ENCODE measurements around the gene DUSP15. TPM values are rescaled to one million over a fixed set of nuclear protein-coding genes. Genes with fewer than 3 reads are reported as not detected.
A peak's percentile ranks its signal among the peaks of the same experiment; 100 is the strongest.

Gene DUSP15
- total RNA-seq, 2 experiments from 2014 or later, result not detected

- intact Hi-C loops (cut with micrococcal nuclease), result no loop called here
Measured at GRCh38 chr20:31868853-31869672, 1.3 kb downstream of the DUSP15 start.

DNA sequence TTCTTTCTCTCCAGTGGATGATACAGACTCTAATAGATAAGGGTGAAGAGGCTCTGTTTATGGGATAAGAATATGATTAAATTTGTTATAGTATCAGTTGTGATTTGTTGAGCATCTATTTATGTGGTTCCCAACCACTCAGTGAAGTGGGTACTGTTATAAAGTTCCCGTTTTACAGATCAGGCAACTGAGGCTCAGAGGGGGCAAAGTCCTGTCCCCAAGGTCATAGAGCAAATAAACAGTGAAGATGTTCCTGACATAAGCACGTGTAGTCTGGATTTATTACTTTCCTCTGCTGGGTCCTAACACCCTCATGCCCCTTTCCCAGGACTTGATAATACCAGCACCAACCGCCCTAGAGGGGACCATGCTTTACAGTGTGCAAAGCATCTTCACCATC lies 4.1 kb downstream of the DUSP15 start:
- no peak for TF ChIP-seq CTCF (IDR thresholded peaks at IDR 0.05)
- ATAC-seq (no peak), DNase-seq (no peak)
- H3K9me3 Mint-ChIP-seq, result no peaks in the 10 kb centered on the region
- H3K4me3 Mint-ChIP-seq, result no peak overlapping the region
- no peaks in the 10 kb centered on the region for H3K36me3 Mint-ChIP-seq (ENCODE audit: low read depth)
- H3K27ac Mint-ChIP-seq, result no peak overlapping the region
- H3K4me1 Mint-ChIP-seq (ENCODE audit: low read depth), result peaks cover 8% of the 10 kb centered on the region
- H3K27me3 Mint-ChIP-seq, result peaks cover 26% of the 10 kb centered on the region
- intact Hi-C loops (cut with micrococcal nuclease), result no loop called here
- POLR2A ChIA-PET, result no interaction called here
- CTCF ChIA-PET, result no interaction called here

More at GRCh38 chr20:31868853-31869672, 1.3 kb downstream of the DUSP15 start:
- ATAC-seq, result no peak
- ChIA-PET POLR2A (interaction anchor here (1.1 kb wide), 1 partner anchor 150 kb away, joined by 3 read pairs; no protein-coding TSS in a partner anchor), CTCF (interaction anchor here (1.5 kb wide), 1 partner anchor 16 kb away, joined by 7 read pairs; no protein-coding TSS in a partner anchor)
- no peak for TF ChIP-seq CTCF (IDR thresholded peaks at IDR 0.05)
- Mint-ChIP-seq H3K27ac (no peak overlapping the region), H3K36me3 (ENCODE audit: low read depth) (no peaks in the 10 kb centered on the region), H3K4me1 (ENCODE audit: low read depth) (peaks cover 8% of the 10 kb centered on the region), H3K27me3 (peaks cover 31% of the 10 kb centered on the region), H3K9me3 (no peaks in the 10 kb centered on the region), H3K4me3 (peak overlapping the region; percentile 69)
- DNase-seq, result no peak

- TF ChIP-seq CTCF (IDR thresholded peaks at IDR 0.05), result no peak
- Mint-ChIP-seq H3K4me3 (no peak overlapping the region), H3K27me3 (peaks cover 27% of the 10 kb centered on the region), H3K9me3 (no peaks in the 10 kb centered on the region), H3K4me1 (ENCODE audit: low read depth) (peaks cover 5% of the 10 kb centered on the region), H3K27ac (no peak overlapping the region), H3K36me3 (ENCODE audit: low read depth) (no peaks in the 10 kb centered on the region)
- intact Hi-C loops (cut with micrococcal nuclease), result no loop called here
- DNase-seq (no peak), ATAC-seq (no peak)
- ChIA-PET CTCF (interaction anchor here (1.5 to 2.4 kb wide), 3 partner anchors 12 to 42 kb away, joined by 6 to 12 read pairs (median 7); no protein-coding TSS in a partner anchor), POLR2A (interaction anchor here (1.3 kb wide), 1 partner anchor 86 kb away, joined by 3 read pairs; no protein-coding TSS in a partner anchor)
Measured at GRCh38 chr20:31864521-31865400, 5.6 kb downstream of the DUSP15 start.

DNA sequence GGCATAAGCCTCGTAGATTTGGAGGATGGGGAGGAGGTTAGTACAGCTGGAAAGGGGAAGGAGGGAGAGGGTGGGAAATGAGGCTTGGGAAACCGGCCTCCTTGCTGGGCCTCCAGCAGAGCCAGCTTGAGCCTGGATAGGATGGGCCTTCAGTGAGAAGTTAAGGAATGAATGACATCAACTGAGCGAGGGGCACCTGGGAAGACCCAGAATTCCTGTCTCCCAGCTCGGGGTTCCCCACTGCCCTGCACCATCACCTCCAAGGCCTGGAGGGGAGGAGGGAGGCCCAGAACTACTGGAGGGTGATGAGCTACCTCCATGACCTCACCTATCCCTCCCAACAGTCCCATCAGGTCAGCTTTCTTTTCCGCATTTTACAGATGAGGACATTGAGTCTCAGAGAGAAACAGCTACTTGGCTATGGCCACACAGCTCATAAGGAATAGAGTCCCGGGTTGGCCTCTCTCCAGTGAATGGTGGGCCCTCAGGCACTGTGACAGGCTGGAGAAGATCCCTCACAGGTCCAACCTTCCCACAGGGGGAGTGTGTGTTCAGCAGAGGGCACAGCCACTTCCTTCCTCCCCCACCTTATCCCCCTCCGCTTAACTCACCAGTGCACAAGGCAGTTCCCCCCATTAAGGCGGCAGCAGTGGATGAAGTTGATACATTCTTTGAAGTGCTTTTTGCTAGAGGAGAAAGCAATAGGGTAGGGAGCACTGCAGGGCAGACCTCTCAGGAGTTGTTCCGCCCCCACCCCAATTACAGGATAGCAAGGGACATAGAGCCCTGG lies 6.8 kb downstream of the DUSP15 start:
- no peaks in the 10 kb centered on the region for H3K9me3 Mint-ChIP-seq
- ChIA-PET POLR2A (no interaction called here), CTCF (interaction anchor here (1.2 to 2.4 kb wide), 4 partner anchors 9 to 40 kb away, joined by 4 to 12 read pairs (median 7); no protein-coding TSS in a partner anchor)
- no peak for TF ChIP-seq CTCF (IDR thresholded peaks at IDR 0.05)
- no peaks in the 10 kb centered on the region for H3K36me3 Mint-ChIP-seq (ENCODE audit: low read depth)
- peaks cover 21% of the 10 kb centered on the region for H3K27me3 Mint-ChIP-seq
- H3K27ac Mint-ChIP-seq, result no peak overlapping the region
- DNase-seq (no peak), ATAC-seq (no peak)
- peaks cover 4% of the 10 kb centered on the region for H3K4me1 Mint-ChIP-seq (ENCODE audit: low read depth)
- intact Hi-C loops (cut with micrococcal nuclease), result no loop called here
- H3K4me3 Mint-ChIP-seq, result no peak overlapping the region

All from activated CD8-positive, alpha-beta T cell treated with anti-CD3 and anti-CD28 coated beads for 36 hours (primary cell).